H1 (cell line): Measurements from ENCODE around the gene PTPRF. TPM values are rescaled to one million over a fixed set of nuclear protein-coding genes. Genes with fewer than 3 reads are reported as not detected.

Experiments
- CTCF ChIA-PET: fragments of 300-600 bp; sonication (Branson Sonifier 250); formaldehyde crosslinking; loops from one replicate; lab custom pipeline; 2021; ENCODE audit not compliant: partially characterized antibody; lab: Charles Lee
- POLR2A ChIA-PET: fragments of 300-600 bp; sonication (Branson Sonifier 250); formaldehyde crosslinking; loops from one replicate; lab custom pipeline; 2021; ENCODE audit warnings: inconsistent platforms; ENCODE audit not compliant: partially characterized antibody; lab: Charles Lee
- DNase-seq, 2 experiments: peaks; one replicate each; pipeline versions ENCODE4 v3.0.0 to v3.0.0-alpha.2; 2010 to 2022; ENCODE audit warnings: low spot score in 2 of 2, low read depth in 1 of 2, mixed read lengths in 1 of 2
- FAIRE-seq: peaks from 2 replicates; lab custom pipeline; 2011; peaks lifted over from hg19 to GRCh38; lab: Jason Lieb, UNC
- H2AFZ ChIP-seq: 2 replicates; pipeline ENCODE4 v1.8.1; 2012; ENCODE audit warnings: low read length, inconsistent platforms
- H2AK5ac ChIP-seq: 2 replicates; pipeline ENCODE4 v1.6.1; 2013; ENCODE audit warnings: low read depth, low read length
- H2BK120ac ChIP-seq: replicated peaks from 2 replicates; pipeline ENCODE3; 2013; ENCODE audit warnings: low read depth, low read length, inconsistent platforms
- H2BK12ac ChIP-seq: 2 replicates; pipeline ENCODE4 v1.6.1; 2013; ENCODE audit warnings: low read depth, low read length
- H2BK15ac ChIP-seq: 2 replicates; pipeline ENCODE4 v1.6.1; 2013; ENCODE audit warnings: low read length
- H2BK20ac ChIP-seq: 2 replicates; pipeline ENCODE4 v1.6.1; 2013; ENCODE audit warnings: low read length
- H2BK5ac ChIP-seq: 2 replicates; pipeline ENCODE4 v1.6.1; 2013; ENCODE audit warnings: low read depth, low read length
- H3K14ac ChIP-seq: 2 replicates; pipeline ENCODE4 v1.6.1; 2013; ENCODE audit warnings: inconsistent platforms; ENCODE audit not compliant: insufficient read length
- H3K18ac ChIP-seq: 2 replicates; pipeline ENCODE4 v1.6.1; 2013; ENCODE audit warnings: low read length; ENCODE audit errors: extremely low read depth
- H3K23ac ChIP-seq: 2 replicates; pipeline ENCODE4 v1.6.1; 2013; ENCODE audit warnings: inconsistent platforms; ENCODE audit not compliant: insufficient read length
- H3K23me2 ChIP-seq: 2 replicates; pipeline ENCODE4 v1.6.1; 2013; ENCODE audit warnings: low read depth, low read length
- H3K27ac ChIP-seq: 2 replicates; pipeline ENCODE4 v1.6.1; 2011; ENCODE audit warnings: low read depth, low read length, inconsistent platforms
- H3K27me3 ChIP-seq, 4 experiments: replicated peaks in 1 of 4; 1 replicate in 1 of 4; 2 replicates in 3 of 4; pipeline versions ENCODE4 v1.6.1 to v1.8.1; 2011 to 2013; ENCODE audit warnings: low read length in 3 of 4, mild to moderate bottlenecking in 3 of 4, inconsistent platforms in 2 of 4, mixed read lengths in 2 of 4, moderate library complexity in 1 of 4; ENCODE audit not compliant: control insufficient read depth in 3 of 4, insufficient read depth in 3 of 4; ENCODE audit errors: extremely low read depth in 1 of 4
- H3K36me3 ChIP-seq, 4 experiments: 2 replicates each; pipeline versions ENCODE4 v1.6.1 to v1.8.1; 2011 to 2013; ENCODE audit warnings: mild to moderate bottlenecking in 4 of 4, low read length in 3 of 4, moderate library complexity in 2 of 4, control low read depth in 1 of 4, inconsistent platforms in 1 of 4; ENCODE audit not compliant: insufficient read depth in 4 of 4, control insufficient read depth in 2 of 4
- H3K4ac ChIP-seq: replicated peaks from 2 replicates; pipeline ENCODE3; 2013; ENCODE audit warnings: low read length, low read depth, mixed read lengths, inconsistent platforms; ENCODE audit not compliant: insufficient read length
- H3K4me1 ChIP-seq, 4 experiments: replicated peaks in 1 of 4; 1 replicate in 1 of 4; 2 replicates in 3 of 4; pipeline versions ENCODE4 v1.6.1 to v1.8.1; 2011 to 2013; ENCODE audit warnings: low read length in 3 of 4, inconsistent platforms in 2 of 4, mixed read lengths in 1 of 4; ENCODE audit not compliant: insufficient read depth in 4 of 4, control insufficient read depth in 3 of 4
- H3K4me2 ChIP-seq, 2 experiments: 2 replicates each; pipeline versions ENCODE4 v1.6.1 to v1.8.1; 2011 to 2013; ENCODE audit warnings: low read depth in 2 of 2, low read length in 2 of 2, control low read depth in 1 of 2, inconsistent platforms in 1 of 2, mild to moderate bottlenecking in 1 of 2; ENCODE audit not compliant: insufficient read depth in 1 of 2
- H3K4me3 ChIP-seq, 4 experiments: fragments of 200-600, 300-600 bp in 1 of 4; sonication (generic), shearing (Covaris generic), sonication (Bioruptor Twin) in 1 of 4; 2 replicates each; pipeline versions ENCODE4 v1.5.1 to v1.8.1; 2011 to 2016; ENCODE audit warnings: low read length in 4 of 4, low read depth in 3 of 4, control low read depth in 2 of 4, inconsistent platforms in 2 of 4, mild to moderate bottlenecking in 2 of 4, mixed read lengths in 1 of 4, moderate library complexity in 1 of 4; ENCODE audit not compliant: insufficient read depth in 2 of 4; ENCODE audit errors: extremely low read depth in 1 of 4
- H3K56ac ChIP-seq: replicated peaks from 2 replicates; pipeline ENCODE3; 2013; ENCODE audit warnings: low read depth, mild to moderate bottlenecking, mixed read lengths, low read length, inconsistent platforms; ENCODE audit not compliant: insufficient read length
- H3K79me1 ChIP-seq: 2 replicates; pipeline ENCODE4 v1.6.1; 2013; ENCODE audit warnings: low read depth, low read length, control low read depth
- H3K79me2 ChIP-seq, 2 experiments: 2 replicates each; pipeline versions ENCODE4 v1.6.1 to v1.8.1; 2012 to 2013; ENCODE audit warnings: low read length in 2 of 2, mild to moderate bottlenecking in 2 of 2, inconsistent platforms in 1 of 2; ENCODE audit not compliant: insufficient read depth in 2 of 2, control insufficient read depth in 1 of 2
- H3K9ac ChIP-seq, 4 experiments: replicated peaks in 1 of 4; 1 replicate in 1 of 4; 2 replicates in 3 of 4; pipeline versions ENCODE4 v1.6.1 to v1.8.1; 2011 to 2013; ENCODE audit warnings: low read depth in 3 of 4, low read length in 3 of 4, control low read depth in 2 of 4, mild to moderate bottlenecking in 2 of 4, moderate library complexity in 2 of 4, inconsistent platforms in 1 of 4; ENCODE audit errors: extremely low read depth in 1 of 4
- H3K9me3 ChIP-seq, 2 experiments: 2 replicates each; pipeline versions ENCODE4 v1.6.1 to v1.8.1; 2012 to 2013; ENCODE audit warnings: mild to moderate bottlenecking in 2 of 2, moderate library complexity in 2 of 2, control low read depth in 1 of 2, inconsistent platforms in 1 of 2, low read depth in 1 of 2, low read length in 1 of 2, mixed read lengths in 1 of 2; ENCODE audit not compliant: insufficient read depth in 2 of 2
- H4K20me1 ChIP-seq, 2 experiments: replicated peaks in 1 of 2; 2 replicates each; pipeline versions ENCODE3 to v1.8.1; 2011 to 2013; ENCODE audit warnings: inconsistent platforms in 2 of 2, low read length in 2 of 2, mild to moderate bottlenecking in 1 of 2; ENCODE audit not compliant: insufficient read depth in 2 of 2, control insufficient read depth in 1 of 2
- H4K5ac ChIP-seq: 2 replicates; pipeline ENCODE4 v1.6.1; 2013; ENCODE audit warnings: low read length, low read depth, mixed read lengths, inconsistent platforms; ENCODE audit not compliant: insufficient read length
- H4K8ac ChIP-seq: 2 replicates; pipeline ENCODE4 v1.8.0; 2013; ENCODE audit warnings: mild to moderate bottlenecking, moderate library complexity, low read length, inconsistent platforms; ENCODE audit not compliant: insufficient read depth; ENCODE audit errors: extremely low read depth
- H4K91ac ChIP-seq: replicated peaks from 2 replicates; pipeline ENCODE3; 2013; ENCODE audit warnings: low read length, mixed read lengths, inconsistent platforms; ENCODE audit not compliant: insufficient read length
- CBX5 ChIP-seq: fragments of 300-800, 300-1000 bp; sonication (generic); IDR thresholded peaks from 2 replicates; pipeline ENCODE4 v1.7.1; 2016; ENCODE audit warnings: antibody characterized with exemption, low read length, low read depth
- CEBPB ChIP-seq: IDR thresholded peaks from 2 replicates; pipeline ENCODE4 v1.6.1; 2012; ENCODE audit warnings: low read depth, low read length
- KDM5A ChIP-seq: fragments of 200-600 bp; IDR thresholded peaks from 2 replicates; pipeline ENCODE4 v1.7.1; 2012; ENCODE audit warnings: mild to moderate bottlenecking, low read length, inconsistent platforms, mixed read lengths
- WGBS, 2 experiments: shearing (Covaris generic) in 1 of 2; methylation state at CpG; one replicate each; pipeline versions ENCODE4 v1.1.6 to v1.1.7; 2013 to 2015; ENCODE audit warnings: low lambda C conversion rate in 2 of 2, mixed read lengths in 2 of 2, inconsistent platforms in 1 of 2, low coverage in 1 of 2, missing lambda C conversion rate in 1 of 2; ENCODE audit not compliant: insufficient replicate concordance in 2 of 2, insufficient coverage in 1 of 2, insufficient read length in 1 of 2; ENCODE audit errors: extremely low coverage in 1 of 2, missing lambda C conversion rate in 1 of 2; 5-methylcytosine and 5-hydroxymethylcytosine counted together
- polyA plus RNA-seq, 7 experiments: library from polyadenylated mRNA; depleted of rRNA in 3 of 7; stranded (reverse) in 5 of 7; unstranded in 2 of 7; fragments of >200 nt in 5 of 7; fragments of 200-250 nt in 2 of 7; gene quantifications; 1 replicate in 5 of 7; 2 replicates in 1 of 7; 4 replicates in 1 of 7; pipeline versions ENCODE4 v1.2.1 to v1.2.3, GENCODE V29; 2011 to 2013; ENCODE audit warnings: missing spikeins in 2 of 7, mixed read lengths in 2 of 7
- total RNA-seq: library from RNA; stranded (reverse); fragmentation: NEBNext Ultra II Directional; extraction: Animal tissue kit (Norgen Biotek cat#: 25700); gene quantifications from 2 replicates; pipeline ENCODE4 v1.2.1, GENCODE V29; 2021

The PTPRF gene
- total and polyA plus RNA-seq, 2 of the 8 experiments (the other 6 are each of a cell fraction or from before 2014, with no cell fraction given), result 136 to 231 TPM

GRCh38 chr1:43547538-43548072 lies 16.9 kb downstream of the PTPRF start:
- no peak overlapping the region for H3K4me3 ChIP-seq
- H2BK120ac ChIP-seq, result no peak overlapping the region
- peak overlapping the region; percentile 80; the same call in 1 of the 2 replicates for H2AK5ac ChIP-seq
- 81% methylated on average over 11 of the region's 11 CpGs; no CpG with 5 or more reads in 1 of the 2 experiments for WGBS, 2 experiments
- H4K8ac ChIP-seq, result 0 out of 2 replicates have a peak overlapping the region, but pooled peaks have one; percentile 17
- peaks cover 5% of the 10 kb centered on the region for H3K23me2 ChIP-seq
- no peak overlapping the region for H4K91ac ChIP-seq
- H3K14ac ChIP-seq, result no peak overlapping the region
- CTCF ChIA-PET, result interaction anchor here (0.6 to 15.4 kb wide), 3 partner anchors 13 to 673 kb away, joined by 3 to 169 read pairs (median 3); partner anchors contain the start of gene PTPRF
- no peak overlapping the region for H2BK12ac ChIP-seq
- DNase-seq, result no peak
- H3K36me3 ChIP-seq, result no peaks in the 10 kb centered on the region; a peak in 2 of 8 replicates
- no peak overlapping the region for H3K23ac ChIP-seq
- POLR2A ChIA-PET, result interaction anchor here (1.7 to 14.9 kb wide), 4 partner anchors 13 to 103 kb away, joined by 5 to 270 read pairs (median 8); partner anchors contain the start of genes KDM4A and PTPRF
- H3K9me3 ChIP-seq, result no peaks in the 10 kb centered on the region
- H2BK5ac ChIP-seq, result 0 out of 2 replicates have a peak overlapping the region, but pooled peaks have one; percentile 31
- no peak for FAIRE-seq
- no peak overlapping the region for H3K9ac ChIP-seq
- peaks cover under 1 to 67% of the 10 kb centered on the region in 2 experiments; a peak in 3 of 4 replicates for H3K79me2 ChIP-seq
- H2AFZ ChIP-seq, result no peak overlapping the region
- H3K27ac ChIP-seq, result no peak overlapping the region
- no peak overlapping the region for H3K4ac ChIP-seq
- H2BK15ac ChIP-seq, result peak overlapping the region; percentile 24
- no peaks in the 10 kb centered on the region; a peak in 1 of 7 replicates for H3K27me3 ChIP-seq
- peaks cover 10 to 25% of the 10 kb centered on the region in 2 experiments for H4K20me1 ChIP-seq
- H3K79me1 ChIP-seq, result peaks cover 36% of the 10 kb centered on the region
- H2BK20ac ChIP-seq, result no peak overlapping the region
- H3K18ac ChIP-seq, result no peak overlapping the region
- H3K4me1 ChIP-seq, result peaks cover 15 to 67% (median 52%) of the 10 kb centered on the region in 4 experiments
- no peak overlapping the region for H3K56ac ChIP-seq
- H3K4me2 ChIP-seq, result no peak overlapping the region; a peak in 2 of 4 replicates
- H4K5ac ChIP-seq, result no peak overlapping the region
- TF ChIP-seq CEBPB (no peak), CBX5 (no peak), KDM5A (no peak)
